ENCODE measurements around the gene UBN1. TPM values are rescaled to one million over a fixed set of nuclear protein-coding genes. Genes with fewer than 3 reads are reported as not detected.

UBN1 gene
- total RNA-seq = 23.5 TPM

DNA sequence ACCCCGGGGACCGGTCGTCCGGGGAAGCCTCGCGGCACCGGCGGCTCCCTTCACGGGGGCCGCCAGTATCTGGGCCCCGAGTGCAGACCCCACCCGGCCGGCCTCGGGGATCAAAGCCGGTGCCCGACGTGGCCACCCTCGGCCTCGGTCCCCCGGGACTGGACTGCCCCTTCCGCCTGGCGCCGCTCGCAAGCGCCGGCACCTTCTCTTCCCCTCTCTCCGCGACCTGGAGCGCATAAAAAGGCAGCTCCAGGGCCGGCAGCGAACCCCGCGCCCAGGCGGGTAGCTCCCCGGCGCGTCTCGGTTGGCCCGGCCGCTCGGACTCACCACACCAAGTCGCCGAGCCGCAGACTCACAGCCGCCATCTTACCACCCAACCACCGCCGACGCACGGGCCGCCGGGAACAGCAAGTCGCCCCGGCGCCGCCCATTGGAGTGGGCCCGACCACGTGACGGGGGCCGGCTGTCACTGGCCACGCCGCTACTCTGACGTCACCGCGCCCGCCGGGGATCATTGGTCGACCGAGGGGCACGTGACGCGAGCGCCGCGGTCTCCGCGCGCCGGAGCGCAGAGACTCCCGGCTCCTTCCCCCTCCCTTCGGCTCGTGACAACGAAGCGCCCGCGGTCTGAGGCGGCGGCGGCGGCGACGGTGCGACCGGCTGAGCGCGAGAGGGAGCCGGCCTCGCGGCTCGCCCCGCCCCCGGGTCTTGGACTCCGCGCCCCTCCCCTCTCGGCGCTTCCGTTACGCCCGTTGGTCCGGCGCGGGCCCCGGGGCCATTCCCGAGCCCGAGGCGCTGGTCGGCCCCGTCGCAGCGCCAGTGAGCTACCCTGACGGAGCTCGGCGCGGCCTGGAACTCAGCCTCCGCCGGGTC is at the start of gene UBN1, which contains the start of gene GLYR1:
TSS of gene UBN1 (plus strand) at position 581 of the 873 bp plus-strand sequence. CDS start 5,437 bp downstream, outside the sequence.
TSS of gene GLYR1 (minus strand) at position 388 of the 873 bp plus-strand sequence. CDS start at position 365, 23 bp downstream.
- DNase-seq = peak; percentile 96

GRCh38 chr16:4797805-4798252 is 49.5 kb upstream of the UBN1 start:
- no peak for DNase-seq

GRCh38 chr16:4798456-4798855 is 48.8 kb upstream of the UBN1 start:
- DNase-seq = no peak

GRCh38 chr16:4799171-4799855 is 48.0 kb upstream of the UBN1 start:
- DNase-seq = no peak

DNA sequence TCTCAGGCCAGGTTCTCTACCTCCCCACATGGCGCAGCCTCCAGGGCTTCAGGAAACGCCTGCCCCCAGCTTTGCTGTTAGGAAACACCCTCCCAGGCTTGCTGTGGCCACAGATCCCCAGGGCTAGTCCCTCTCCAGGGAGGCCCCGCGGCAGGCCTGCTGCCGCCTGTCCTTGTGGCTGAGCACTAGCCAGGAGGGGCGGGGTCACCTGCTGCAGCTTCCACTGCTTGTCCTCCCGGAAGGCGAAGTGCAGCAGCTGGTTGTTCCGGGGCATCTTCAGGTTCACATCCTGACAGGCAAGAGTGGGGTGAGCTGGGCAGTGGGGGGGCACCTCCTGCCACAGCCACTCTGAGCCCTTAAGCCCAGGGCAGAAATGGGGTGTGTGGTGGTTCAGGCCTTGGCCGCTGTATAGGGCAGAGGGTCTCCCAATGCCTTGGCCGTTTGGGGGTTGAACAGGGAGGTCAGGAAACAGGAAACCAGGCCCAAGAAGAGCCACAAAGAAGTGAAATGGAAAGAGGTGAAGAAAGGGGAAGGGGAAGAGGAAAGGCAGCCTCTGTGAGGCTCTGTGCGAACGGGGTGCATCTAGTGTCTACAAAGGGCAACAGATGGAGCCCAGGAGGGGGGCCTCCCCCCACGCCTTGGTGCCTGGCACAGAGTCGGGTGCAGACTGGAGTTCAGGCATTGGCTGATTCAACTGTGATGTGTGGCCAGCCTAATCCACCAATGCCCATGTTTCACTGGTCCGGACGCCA is 46.8 kb upstream of the UBN1 start:
- DNase-seq = no peak

- no peak for DNase-seq
Measured at GRCh38 chr16:4801051-4801961, 46.0 kb upstream of the UBN1 start.

DNA sequence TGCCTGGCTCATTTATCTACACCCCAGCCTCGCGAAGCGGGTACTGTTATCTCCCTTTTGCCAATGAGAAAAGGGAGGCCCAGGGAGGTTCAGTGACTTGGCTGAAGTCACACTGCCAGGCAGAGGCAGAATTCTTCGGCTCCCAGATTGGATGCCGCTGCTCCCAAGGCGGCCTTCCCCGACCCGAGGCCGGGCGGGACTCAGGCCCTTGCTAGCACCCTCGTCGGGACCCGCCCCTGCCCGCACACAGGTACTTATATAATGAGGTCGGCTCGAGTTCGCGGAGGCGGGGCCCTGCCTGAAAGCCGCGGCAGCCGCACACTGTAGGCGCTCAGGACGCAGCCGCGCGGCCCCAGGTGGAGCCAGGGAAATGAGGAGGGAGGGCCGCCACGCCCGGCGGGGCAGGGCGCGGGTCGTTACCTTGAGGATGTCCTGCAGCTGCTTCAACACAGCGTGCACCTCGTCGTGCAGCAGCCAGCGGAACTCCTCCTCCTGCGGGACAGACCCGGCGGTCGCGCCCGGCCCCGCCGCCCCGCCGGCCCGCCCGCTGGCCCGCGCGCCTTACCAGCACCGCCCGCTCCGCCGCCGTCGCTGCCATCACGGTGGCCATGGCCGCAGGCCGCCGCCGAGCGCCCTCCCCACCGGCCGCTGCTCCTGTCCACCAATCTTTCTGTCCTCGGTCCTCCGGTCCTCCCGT is 45.2 kb upstream of the UBN1 start, which contains the start of gene ROGDI:
TSS of gene ROGDI (minus strand) at position 672 of the 697 bp plus-strand sequence. CDS start at position 610, 62 bp downstream.
- DNase-seq = no peak

DNA sequence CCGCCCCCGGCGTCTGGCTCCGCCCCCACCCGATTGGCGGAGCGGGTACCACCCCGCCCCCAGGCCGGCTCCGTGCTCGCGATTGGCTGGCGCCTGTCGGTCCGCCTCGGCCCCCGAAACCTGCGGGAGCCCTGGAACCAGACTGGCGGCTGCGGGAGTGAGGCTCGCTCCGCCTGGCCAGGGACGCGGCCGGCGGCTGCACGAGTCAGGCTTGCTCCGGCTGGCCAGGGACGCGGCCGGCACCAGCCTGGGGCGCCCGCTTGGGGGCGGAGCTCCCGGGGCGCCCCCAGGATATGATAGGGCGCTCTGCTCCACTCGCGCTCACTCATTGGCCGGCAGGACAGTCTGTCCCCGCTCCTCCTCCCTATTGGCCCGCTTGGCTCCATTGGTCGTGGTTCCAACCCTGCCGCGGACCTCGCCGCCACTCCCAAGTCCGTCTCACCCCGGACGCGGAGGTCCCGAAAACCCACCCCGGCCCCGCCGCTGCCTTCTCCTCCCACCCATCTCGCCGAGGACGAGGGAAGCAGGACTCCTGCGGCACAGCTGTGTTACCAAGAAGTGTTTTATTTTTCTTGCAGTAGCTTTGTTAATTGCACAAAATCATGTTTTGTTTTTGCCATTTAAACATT is 44.5 kb upstream of the UBN1 start:
- DNase-seq = peak; percentile 66

DNA sequence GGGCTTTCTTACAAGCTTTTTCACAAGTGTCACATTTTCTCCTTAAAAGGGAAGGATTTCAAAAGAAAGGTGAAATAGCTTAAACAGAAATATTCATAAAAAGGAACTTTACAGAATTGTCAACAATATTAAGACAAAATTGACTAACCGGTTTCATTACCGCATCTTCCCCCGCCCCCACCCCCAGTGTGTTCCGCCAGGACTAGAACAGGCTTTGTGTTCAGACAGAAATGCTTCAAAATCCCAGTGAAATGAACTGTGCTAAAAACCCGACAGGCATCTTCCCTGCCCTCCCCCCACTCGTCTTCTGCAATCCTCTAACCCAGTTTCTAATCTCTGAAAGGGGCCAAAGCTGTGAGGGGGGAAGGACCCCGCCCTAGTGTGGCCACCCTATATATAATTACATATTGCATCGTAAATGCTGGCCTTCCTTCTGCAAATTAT is 43.9 kb upstream of the UBN1 start:
- DNase-seq = no peak

GRCh38 chr16:4803898-4804762 is 43.2 kb upstream of the UBN1 start:
- no peak for DNase-seq

DNA sequence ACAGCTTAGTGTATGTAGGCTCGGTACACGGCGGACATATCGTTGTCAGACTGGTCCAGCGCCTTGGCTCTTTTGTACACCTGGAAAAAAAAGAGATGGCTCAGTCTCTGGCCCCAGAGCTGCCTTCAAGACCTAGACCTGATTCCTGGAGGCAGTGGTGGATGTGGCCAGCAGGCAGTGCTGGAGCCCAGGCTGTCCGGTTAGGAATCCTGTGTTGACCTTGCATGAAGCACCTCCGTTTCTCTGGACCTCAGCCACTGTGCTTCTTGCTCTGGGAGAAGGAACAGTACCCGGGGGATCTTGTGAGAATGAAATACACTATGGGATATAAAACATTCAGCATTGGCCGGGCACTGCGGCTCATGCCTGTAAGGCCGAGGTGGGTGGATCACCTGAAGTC is 42.0 kb upstream of the UBN1 start:
- no peak for DNase-seq

- DNase-seq = no peak
Measured at GRCh38 chr16:4806280-4806679, 41.0 kb upstream of the UBN1 start.

DNA sequence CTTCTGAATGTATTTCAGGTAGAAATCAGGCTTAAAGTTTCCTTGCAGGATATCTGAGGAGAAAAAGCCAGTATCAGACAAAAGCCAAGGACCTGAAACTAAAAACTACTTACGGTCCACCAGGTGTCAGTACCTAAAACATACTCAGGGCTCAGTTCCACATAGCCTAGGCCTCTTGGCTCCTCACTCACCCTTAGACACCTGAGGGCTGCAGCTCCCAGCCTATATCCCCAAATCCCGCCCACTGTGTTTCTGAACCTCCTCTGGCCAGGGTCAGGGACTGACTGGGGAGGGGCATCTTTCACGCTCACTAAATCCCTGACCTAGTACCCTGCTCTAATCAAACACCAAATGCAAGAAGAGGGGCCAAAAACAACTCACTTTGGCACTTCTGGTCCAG is 36.0 kb upstream of the UBN1 start:
- DNase-seq = no peak

GRCh38 chr16:4811773-4812172 is 35.5 kb upstream of the UBN1 start:
- no peak for DNase-seq

GRCh38 chr16:4813251-4814003 is 33.9 kb upstream of the UBN1 start:
- DNase-seq = no peak

- DNase-seq = no peak
Measured at GRCh38 chr16:4814046-4814445, 33.2 kb upstream of the UBN1 start.

- DNase-seq = no peak
Measured at GRCh38 chr16:4814542-4815173, 32.6 kb upstream of the UBN1 start.

- no peak for DNase-seq
Measured at GRCh38 chr16:4820652-4821051, 26.6 kb upstream of the UBN1 start.

Measured in skin of body (tissue), 2 donors.